Transverse colon (tissue), 4 donors: ENCODE measurements around the gene TARS3.

Experiments used
- POLR2A ChIP-seq: fragments of 450-650 bp; IDR thresholded peaks from one replicate; pipeline ENCODE4 v1.6.1; 2016; ENCODE audit warnings: antibody characterized with exemption, mild to moderate bottlenecking, moderate library complexity
- POLR2AphosphoS5 ChIP-seq, 3 donors: sonication (generic); formaldehyde crosslinking; IDR thresholded peaks; one replicate each; pipeline ENCODE4 v1.6.1; 2016; ENCODE audit warnings: antibody characterized with exemption in 3 of 3
- TF ChIP-seq, protein P1 (sequence below), 5 experiments: fragments of 200-600 bp in 3 of 5; fragments of 450-650 bp in 2 of 5; sonication (generic) in 3 of 5; IDR thresholded peaks; 1 replicate in 2 of 5; 2 replicates in 3 of 5; pipeline ENCODE4 v1.5.1; 2016 to 2017; ENCODE audit warnings: antibody characterized with exemption in 5 of 5, inconsistent platforms in 3 of 5, mild to moderate bottlenecking in 2 of 5, moderate library complexity in 1 of 5

DNA sequence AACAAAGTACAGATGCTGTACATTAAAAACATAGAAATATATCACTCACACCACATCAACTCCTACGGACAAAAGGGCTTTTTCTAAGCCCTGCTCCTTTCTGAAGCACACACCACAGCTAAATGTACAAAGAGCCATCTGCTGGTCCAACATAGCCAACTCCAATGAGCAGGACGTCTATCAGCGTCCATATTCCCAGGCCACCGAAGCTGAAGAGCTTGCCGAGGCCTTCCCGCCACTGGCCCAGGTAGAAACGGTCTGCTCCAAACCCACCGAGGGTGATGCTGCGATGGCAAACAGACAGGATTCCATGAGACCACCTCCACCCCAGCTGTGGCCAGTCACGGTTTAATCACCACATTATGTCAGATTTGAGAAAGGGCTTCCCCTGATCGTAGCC, 81.9 kb downstream of the TARS3 start:
- TF ChIP-seq POLR2AphosphoS5 (IDR thresholded peaks at IDR 0.05) = no peak
- TF ChIP-seq, protein P1, sequence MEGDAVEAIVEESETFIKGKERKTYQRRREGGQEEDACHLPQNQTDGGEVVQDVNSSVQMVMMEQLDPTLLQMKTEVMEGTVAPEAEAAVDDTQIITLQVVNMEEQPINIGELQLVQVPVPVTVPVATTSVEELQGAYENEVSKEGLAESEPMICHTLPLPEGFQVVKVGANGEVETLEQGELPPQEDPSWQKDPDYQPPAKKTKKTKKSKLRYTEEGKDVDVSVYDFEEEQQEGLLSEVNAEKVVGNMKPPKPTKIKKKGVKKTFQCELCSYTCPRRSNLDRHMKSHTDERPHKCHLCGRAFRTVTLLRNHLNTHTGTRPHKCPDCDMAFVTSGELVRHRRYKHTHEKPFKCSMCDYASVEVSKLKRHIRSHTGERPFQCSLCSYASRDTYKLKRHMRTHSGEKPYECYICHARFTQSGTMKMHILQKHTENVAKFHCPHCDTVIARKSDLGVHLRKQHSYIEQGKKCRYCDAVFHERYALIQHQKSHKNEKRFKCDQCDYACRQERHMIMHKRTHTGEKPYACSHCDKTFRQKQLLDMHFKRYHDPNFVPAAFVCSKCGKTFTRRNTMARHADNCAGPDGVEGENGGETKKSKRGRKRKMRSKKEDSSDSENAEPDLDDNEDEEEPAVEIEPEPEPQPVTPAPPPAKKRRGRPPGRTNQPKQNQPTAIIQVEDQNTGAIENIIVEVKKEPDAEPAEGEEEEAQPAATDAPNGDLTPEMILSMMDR (IDR thresholded peaks at IDR 0.05) = no peak
- no peak for TF ChIP-seq POLR2A
